Activated CD8-positive, alpha-beta memory T cell treated with anti-CD3 and anti-CD28 coated beads, Interleukin-2, amount 10 ng/mL, durations not matched to agents 7 days and 5 days (primary cell): Measurements from ENCODE around the gene PLEKHG5. TPM values are rescaled to one million over a fixed set of nuclear protein-coding genes. Genes with fewer than 3 reads are reported as not detected.

ENCODE experiments used
- ATAC-seq: fragments of 150-1000 bp; cut with Tn5 transposase; one replicate; pipeline ENCODE4 v1.10.0; 2021; ENCODE audit warnings: moderate library complexity
- CTCF ChIA-PET: fragments of 350-600 bp; sonication (Branson Sonifier 250); formaldehyde crosslinking; loops from one replicate; lab custom pipeline; 2021; ENCODE audit warnings: antibody characterized with exemption; lab: Charles Lee
- DNase-seq: peaks from one replicate; pipeline ENCODE4 v3.0.0-alpha.2; 2020
- H3K27ac Mint-ChIP-seq: one replicate; pipeline ENCODE4 v1.8.0; 2021; ENCODE audit warnings: mild to moderate bottlenecking, mixed read lengths
- H3K27me3 Mint-ChIP-seq: one replicate; pipeline ENCODE4 v1.8.0; 2021; ENCODE audit warnings: mixed read lengths
- H3K36me3 Mint-ChIP-seq: one replicate; pipeline ENCODE4 v1.8.0; 2021; ENCODE audit warnings: mild to moderate bottlenecking, mixed read lengths
- H3K4me1 Mint-ChIP-seq: one replicate; pipeline ENCODE4 v1.8.0; 2021; ENCODE audit warnings: mixed read lengths
- H3K4me3 Mint-ChIP-seq: one replicate; pipeline ENCODE4 v1.8.0; 2021; ENCODE audit warnings: mild to moderate bottlenecking, moderate library complexity, mixed read lengths
- H3K9me3 Mint-ChIP-seq: one replicate; pipeline ENCODE4 v1.8.0; 2022; ENCODE audit warnings: low read depth, mixed read lengths
- total RNA-seq, 2 experiments: library from RNA; stranded (reverse); gene quantifications; one replicate each; pipeline ENCODE4 v1.2.3, GENCODE V29; 2021

Gene PLEKHG5
- total RNA-seq, 2 experiments from 2014 or later, result 1.1 to 1.7 TPM

DNA sequence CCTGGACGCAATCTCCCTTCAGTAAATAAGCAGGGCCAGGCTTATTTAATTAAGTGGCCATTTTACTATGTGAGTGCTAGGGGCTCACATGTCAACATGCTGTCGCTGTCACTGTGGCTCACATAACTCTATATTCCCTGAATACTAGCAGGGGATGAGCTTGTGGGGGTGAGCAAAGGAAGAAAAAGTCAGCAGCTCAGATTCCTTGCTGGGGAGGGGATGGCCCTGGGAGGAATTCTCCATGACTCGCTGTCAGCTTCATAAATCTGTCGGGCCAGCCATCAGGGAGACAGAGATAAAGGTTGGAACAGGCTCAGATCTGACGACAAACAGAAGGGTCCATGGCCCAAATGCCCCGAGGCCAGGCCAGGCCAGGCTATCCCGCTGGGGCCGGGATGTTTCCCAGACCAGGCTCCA is 26.0 kb upstream of the PLEKHG5 start:
- CTCF ChIA-PET, result interaction anchor here (0.7 kb wide), 1 partner anchor 152 kb away, joined by 3 read pairs; no protein-coding TSS in a partner anchor
- peaks cover 4% of the 10 kb centered on the region for H3K4me1 Mint-ChIP-seq
- no peak for DNase-seq

DNA sequence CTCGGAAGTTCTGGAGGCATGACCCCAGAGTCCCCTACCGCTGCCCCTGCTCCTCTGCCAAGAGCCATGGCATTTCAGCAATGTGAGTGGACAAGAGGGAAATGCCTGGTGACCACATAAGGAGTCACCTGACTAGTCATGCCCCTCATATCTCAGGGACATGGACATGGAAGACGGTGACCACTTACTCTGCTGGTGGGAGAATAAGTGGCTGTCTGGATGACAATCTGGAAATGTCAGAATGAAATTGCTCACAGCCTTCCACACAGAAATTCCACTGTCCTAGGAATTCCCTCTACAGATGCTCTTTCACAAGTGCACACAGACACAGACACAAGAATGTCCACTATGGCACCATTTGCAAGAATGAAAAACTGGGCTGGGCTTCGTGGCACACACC is 24.3 kb upstream of the PLEKHG5 start:
- no peak for ATAC-seq
- no peaks in the 10 kb centered on the region for H3K36me3 Mint-ChIP-seq
- CTCF ChIA-PET, result no interaction called here
- H3K9me3 Mint-ChIP-seq, result no peaks in the 10 kb centered on the region
- H3K27ac Mint-ChIP-seq, result no peak overlapping the region
- H3K4me1 Mint-ChIP-seq, result no peaks in the 10 kb centered on the region
- no peak for DNase-seq
- no peak overlapping the region for H3K4me3 Mint-ChIP-seq
- no peaks in the 10 kb centered on the region for H3K27me3 Mint-ChIP-seq

More for the DNA sequence above, 26.0 kb upstream of the PLEKHG5 start:
- no peak for ATAC-seq
- H3K9me3 Mint-ChIP-seq, result no peaks in the 10 kb centered on the region
- no peak overlapping the region for H3K4me3 Mint-ChIP-seq
- H3K27ac Mint-ChIP-seq, result no peak overlapping the region
- H3K27me3 Mint-ChIP-seq, result no peaks in the 10 kb centered on the region
- no peaks in the 10 kb centered on the region for H3K36me3 Mint-ChIP-seq

DNA sequence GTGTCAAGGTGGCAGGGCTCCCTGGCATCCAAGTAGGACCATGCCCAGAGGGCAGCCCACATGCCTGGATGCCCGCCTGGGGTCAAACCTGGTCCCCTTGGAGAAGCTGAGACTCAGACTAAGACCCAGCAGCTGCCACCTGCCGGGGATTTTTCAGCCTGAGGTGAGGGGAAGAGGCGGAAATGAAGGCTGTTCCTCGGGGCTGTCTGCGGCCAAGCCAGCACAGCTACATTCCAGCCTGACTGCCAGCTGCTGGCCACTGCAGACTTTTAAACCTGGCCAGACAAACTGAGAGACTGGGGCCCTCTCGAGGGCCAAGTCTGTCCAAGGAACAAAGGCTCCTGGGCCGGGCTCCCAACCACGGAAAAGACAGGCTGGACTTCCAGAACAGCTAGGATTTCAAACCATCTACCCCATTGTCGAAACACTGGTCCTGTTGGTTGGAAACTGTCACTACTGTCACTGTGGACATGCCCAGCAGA is 21.9 kb upstream of the PLEKHG5 start:
- H3K4me3 Mint-ChIP-seq, result no peak overlapping the region
- DNase-seq (no peak), ATAC-seq (no peak)
- H3K27me3 Mint-ChIP-seq, result no peaks in the 10 kb centered on the region
- no peak overlapping the region for H3K27ac Mint-ChIP-seq
- CTCF ChIA-PET, result interaction anchor here (0.7 to 0.8 kb wide), 2 partner anchors 10 to 41 kb away, joined by 3 read pairs; partner anchors contain the start of genes NOL9 and TAS1R1
- H3K36me3 Mint-ChIP-seq, result no peaks in the 10 kb centered on the region
- H3K4me1 Mint-ChIP-seq, result no peaks in the 10 kb centered on the region
- no peaks in the 10 kb centered on the region for H3K9me3 Mint-ChIP-seq

DNA sequence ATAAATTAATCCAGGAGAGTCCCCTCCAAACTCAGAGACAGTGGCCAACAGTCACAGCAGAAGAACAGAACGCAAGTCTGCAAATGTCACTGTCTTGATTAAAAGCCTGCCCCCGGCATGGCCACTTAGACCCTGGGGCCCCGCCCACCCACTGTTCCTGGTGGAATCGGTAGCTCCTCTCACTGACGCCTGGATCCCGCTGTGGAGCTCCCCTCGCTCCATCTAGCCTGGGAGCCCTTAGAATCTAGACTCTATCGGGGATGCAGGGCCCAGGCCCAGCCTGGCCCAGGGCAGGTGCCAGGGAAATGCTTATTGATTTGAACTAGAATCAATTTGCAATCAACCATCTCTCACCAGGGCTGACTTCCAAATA is 21.4 kb upstream of the PLEKHG5 start:
- Mint-ChIP-seq H3K36me3 (no peaks in the 10 kb centered on the region), H3K27me3 (no peaks in the 10 kb centered on the region)

DNA sequence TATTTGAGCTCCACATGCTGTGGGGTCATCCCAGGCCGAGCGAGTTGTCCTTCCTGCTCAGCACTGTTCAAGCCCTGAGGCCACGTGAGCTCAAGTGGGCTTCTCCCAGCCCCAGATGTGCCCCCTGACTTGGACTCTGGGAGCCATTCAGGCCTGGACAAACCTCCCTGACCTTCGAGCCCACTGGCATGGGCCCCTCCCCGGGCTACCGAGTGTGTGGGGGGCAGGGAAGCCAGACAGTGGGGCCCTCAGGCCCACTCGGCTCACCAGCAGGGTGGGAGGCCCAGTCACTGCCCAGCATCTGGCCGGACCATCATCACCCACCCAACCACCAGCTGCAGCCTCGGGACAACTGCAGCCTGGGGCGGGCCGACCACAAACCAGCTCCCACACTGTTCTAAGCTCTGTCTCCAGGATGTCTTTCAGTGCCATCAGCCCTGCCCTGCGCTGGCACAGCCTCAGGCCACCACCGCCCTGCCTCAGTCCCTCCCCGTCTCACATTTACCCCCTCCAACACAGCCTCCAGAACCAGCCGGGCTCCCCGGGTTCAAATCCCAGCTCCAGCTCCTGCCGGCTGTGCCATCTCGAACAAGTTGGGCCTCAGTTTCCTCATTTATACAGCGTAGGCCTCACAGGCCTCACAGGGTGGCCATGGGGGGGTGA is 20.9 kb upstream of the PLEKHG5 start:
- no peaks in the 10 kb centered on the region for H3K4me1 Mint-ChIP-seq
- DNase-seq (no peak), ATAC-seq (no peak)
- no peak overlapping the region for H3K27ac Mint-ChIP-seq
- no peaks in the 10 kb centered on the region for H3K36me3 Mint-ChIP-seq
- CTCF ChIA-PET, result interaction anchor here (0.5 to 1.2 kb wide), 3 partner anchors 9 to 26 kb away, joined by 3 read pairs; no protein-coding TSS in a partner anchor
- H3K27me3 Mint-ChIP-seq, result no peaks in the 10 kb centered on the region
- H3K9me3 Mint-ChIP-seq, result no peaks in the 10 kb centered on the region
- H3K4me3 Mint-ChIP-seq, result no peak overlapping the region

More for the DNA sequence above, 21.4 kb upstream of the PLEKHG5 start:
- no peak overlapping the region for H3K4me3 Mint-ChIP-seq
- no peaks in the 10 kb centered on the region for H3K9me3 Mint-ChIP-seq
- no peak for DNase-seq
- no peaks in the 10 kb centered on the region for H3K4me1 Mint-ChIP-seq
- H3K27ac Mint-ChIP-seq, result no peak overlapping the region
- CTCF ChIA-PET, result interaction anchor here (0.8 to 1.2 kb wide), 2 partner anchors 9 to 10 kb away, joined by 3 read pairs; no protein-coding TSS in a partner anchor
- no peak for ATAC-seq

DNA sequence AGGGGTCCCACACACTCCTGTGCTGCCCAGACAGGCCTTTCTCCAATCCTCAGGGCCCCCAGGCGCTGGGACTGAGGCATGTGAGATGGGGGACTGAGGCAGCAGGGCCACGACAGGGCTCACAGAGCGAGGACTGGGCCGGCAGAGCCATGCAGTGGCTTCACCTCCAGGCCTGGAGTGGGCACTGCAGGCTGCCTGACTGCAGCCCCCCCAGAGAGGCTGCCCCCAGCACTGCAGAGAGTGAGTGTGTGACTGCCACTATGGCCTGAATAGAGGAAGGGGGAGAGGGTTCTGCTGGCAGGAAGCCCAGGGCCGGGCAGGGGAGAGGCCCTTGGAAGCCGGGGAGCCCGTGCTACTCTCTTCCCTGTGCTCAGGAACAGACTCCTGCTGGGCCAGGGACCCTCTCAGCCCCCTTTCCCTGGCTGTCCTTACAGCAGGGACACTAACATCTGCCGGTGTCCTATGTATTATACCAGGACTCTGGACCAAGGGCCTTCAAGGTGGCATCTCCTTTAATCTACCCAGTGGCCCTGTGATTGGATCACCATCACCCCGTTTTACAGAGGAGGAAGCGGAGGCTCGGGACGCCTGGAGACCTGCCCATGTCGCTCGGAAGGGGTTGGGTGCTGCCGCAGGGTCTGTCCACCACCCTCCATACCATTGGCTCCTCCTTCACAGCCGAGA is 20.2 kb upstream of the PLEKHG5 start:
- no peaks in the 10 kb centered on the region for H3K4me1 Mint-ChIP-seq
- CTCF ChIA-PET, result interaction anchor here (0.5 to 1.2 kb wide), 3 partner anchors 10 to 25 kb away, joined by 3 read pairs; no protein-coding TSS in a partner anchor
- no peaks in the 10 kb centered on the region for H3K36me3 Mint-ChIP-seq
- ATAC-seq (no peak), DNase-seq (no peak)
- H3K4me3 Mint-ChIP-seq, result no peak overlapping the region
- no peaks in the 10 kb centered on the region for H3K9me3 Mint-ChIP-seq
- no peaks in the 10 kb centered on the region for H3K27me3 Mint-ChIP-seq
- no peak overlapping the region for H3K27ac Mint-ChIP-seq

DNA sequence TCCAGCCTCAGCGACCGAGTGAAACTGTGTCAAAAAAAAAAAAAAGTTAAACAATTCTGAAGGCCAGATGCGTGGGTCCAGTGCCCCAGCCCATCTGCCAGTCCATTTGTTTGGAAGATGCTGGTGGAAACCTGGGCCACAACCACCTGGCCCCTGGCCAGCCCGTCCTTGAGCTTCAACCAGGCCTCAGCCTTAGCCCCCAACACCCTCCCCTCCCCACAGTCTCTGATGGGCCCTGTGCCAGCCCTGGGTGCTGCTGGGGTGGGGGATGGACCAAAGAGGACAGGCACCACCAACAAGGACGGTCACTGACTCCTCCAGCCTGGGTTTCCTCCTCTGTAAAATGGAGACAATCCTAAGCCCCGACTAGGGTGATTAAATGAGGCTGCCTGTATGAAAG is 19.6 kb upstream of the PLEKHG5 start:
- CTCF ChIA-PET, result no interaction called here
- no peak for DNase-seq
- Mint-ChIP-seq H3K27ac (no peak overlapping the region), H3K4me3 (no peak overlapping the region), H3K9me3 (no peaks in the 10 kb centered on the region), H3K27me3 (no peaks in the 10 kb centered on the region), H3K4me1 (no peaks in the 10 kb centered on the region), H3K36me3 (no peaks in the 10 kb centered on the region)
- no peak for ATAC-seq

DNA sequence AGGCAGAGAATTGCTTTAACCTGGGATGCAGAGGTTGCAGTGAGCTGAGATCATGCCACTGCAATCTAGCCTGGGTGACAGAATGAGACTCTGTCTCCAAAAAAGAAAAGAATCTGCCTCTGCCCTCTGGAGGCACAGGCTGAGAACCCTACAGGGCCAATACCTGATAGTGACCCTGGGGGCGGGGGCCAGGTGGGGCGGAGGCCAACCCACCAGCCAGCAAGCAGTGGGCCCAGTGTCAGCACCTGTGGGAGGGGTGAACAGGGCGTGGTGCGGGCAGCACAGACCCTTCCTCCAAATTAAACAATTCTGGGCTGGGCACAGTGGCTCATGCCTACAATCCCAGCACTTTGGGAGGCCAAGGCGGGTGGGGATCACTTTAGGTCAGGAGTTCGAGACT is 19.0 kb upstream of the PLEKHG5 start:
- no peaks in the 10 kb centered on the region for H3K36me3 Mint-ChIP-seq
- H3K27ac Mint-ChIP-seq, result no peak overlapping the region
- H3K4me1 Mint-ChIP-seq, result no peaks in the 10 kb centered on the region

DNA sequence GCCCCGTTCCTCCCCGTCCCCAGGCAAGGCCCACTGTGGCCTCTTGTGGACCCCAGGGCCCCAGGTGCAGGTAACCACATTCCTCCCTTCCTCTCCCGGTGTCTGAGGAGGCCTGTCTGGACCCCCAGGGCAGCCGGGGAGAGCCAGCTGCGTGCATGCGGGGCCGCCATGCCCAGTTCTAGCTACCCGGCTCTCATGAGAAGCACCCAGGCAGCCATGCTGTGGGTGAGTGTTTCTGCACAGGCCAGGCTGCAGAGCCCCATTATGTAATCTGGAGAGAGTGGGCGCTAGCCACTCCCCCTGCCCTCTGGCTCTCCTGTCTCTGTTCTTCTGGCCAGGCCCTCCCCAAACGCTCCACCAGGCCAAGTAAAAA is 18.4 kb upstream of the PLEKHG5 start:
- DNase-seq (no peak), ATAC-seq (no peak)
- no peaks in the 10 kb centered on the region for H3K36me3 Mint-ChIP-seq
- no peaks in the 10 kb centered on the region for H3K9me3 Mint-ChIP-seq
- CTCF ChIA-PET, result no interaction called here
- no peaks in the 10 kb centered on the region for H3K27me3 Mint-ChIP-seq
- no peak overlapping the region for H3K4me3 Mint-ChIP-seq
- H3K4me1 Mint-ChIP-seq, result no peaks in the 10 kb centered on the region
- no peak overlapping the region for H3K27ac Mint-ChIP-seq

More for the DNA sequence above, 19.0 kb upstream of the PLEKHG5 start:
- CTCF ChIA-PET, result no interaction called here
- Mint-ChIP-seq H3K27me3 (no peaks in the 10 kb centered on the region), H3K9me3 (no peaks in the 10 kb centered on the region), H3K4me3 (no peak overlapping the region)
- no peak for DNase-seq
- ATAC-seq, result no peak

DNA sequence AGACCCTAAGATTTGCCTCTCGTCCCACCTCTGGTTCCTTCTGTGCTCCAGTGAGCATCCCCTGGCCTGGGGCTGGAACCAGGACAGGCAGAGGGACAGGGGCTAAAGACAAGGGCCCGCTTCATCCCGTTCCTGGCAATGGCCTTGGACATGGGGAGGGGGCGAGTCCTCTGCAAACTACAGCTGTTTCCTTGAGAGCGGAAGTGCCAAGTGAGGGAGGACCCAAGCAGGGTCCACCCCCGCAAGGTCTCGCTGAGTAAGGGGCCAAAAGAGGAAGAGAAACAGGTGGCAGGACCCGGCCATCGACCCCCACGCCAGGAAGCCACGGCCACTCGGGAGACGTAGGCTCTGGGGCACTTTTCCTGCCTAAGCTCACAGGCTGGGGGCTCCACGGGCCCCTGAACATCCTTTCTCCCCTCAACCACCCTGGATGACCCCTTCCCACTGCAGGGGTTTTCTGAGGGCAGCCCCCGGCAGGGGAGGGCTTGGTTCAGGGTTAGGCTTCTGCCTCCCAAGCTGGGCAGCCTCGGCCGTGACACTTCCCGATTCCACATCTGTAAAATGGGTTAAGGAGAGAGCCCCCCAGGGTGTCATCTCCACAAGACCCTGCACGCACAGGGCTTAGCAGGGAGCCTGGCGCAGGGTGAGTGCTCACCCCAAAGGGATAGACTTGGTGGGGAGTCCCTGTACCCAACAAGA is 17.9 kb upstream of the PLEKHG5 start:
- no peak overlapping the region for H3K4me3 Mint-ChIP-seq

DNA sequence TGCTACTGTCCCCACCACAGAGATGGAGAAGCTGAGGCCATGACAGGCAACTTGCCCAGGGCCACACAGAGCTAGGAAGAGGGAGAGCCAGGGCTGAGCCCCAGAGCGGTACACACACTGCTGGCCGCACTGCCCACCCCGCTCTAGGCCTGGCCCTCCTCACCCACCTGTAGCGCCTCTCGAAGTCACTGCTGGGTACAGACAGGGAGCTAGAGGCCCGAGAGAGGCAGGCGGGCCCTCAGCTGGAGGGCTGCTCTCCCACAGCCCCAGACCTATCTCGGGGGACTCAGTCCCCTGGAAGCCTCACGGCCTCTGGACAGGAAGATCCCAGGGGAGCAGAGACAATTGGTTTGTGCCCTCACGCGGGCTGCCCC is 17.3 kb upstream of the PLEKHG5 start:
- DNase-seq (no peak), ATAC-seq (no peak)
- no peaks in the 10 kb centered on the region for H3K9me3 Mint-ChIP-seq
- H3K27me3 Mint-ChIP-seq, result no peaks in the 10 kb centered on the region
- H3K36me3 Mint-ChIP-seq, result no peaks in the 10 kb centered on the region
- no peak overlapping the region for H3K27ac Mint-ChIP-seq
- CTCF ChIA-PET, result interaction anchor here (0.9 kb wide), 1 partner anchor 13 kb away, joined by 3 read pairs; no protein-coding TSS in a partner anchor
- H3K4me1 Mint-ChIP-seq, result no peaks in the 10 kb centered on the region
- H3K4me3 Mint-ChIP-seq, result no peak overlapping the region

More for the DNA sequence above, 17.9 kb upstream of the PLEKHG5 start:
- Mint-ChIP-seq H3K4me1 (no peaks in the 10 kb centered on the region), H3K9me3 (no peaks in the 10 kb centered on the region), H3K27ac (no peak overlapping the region), H3K27me3 (no peaks in the 10 kb centered on the region), H3K36me3 (no peaks in the 10 kb centered on the region)
- ATAC-seq (no peak), DNase-seq (no peak)
- CTCF ChIA-PET, result interaction anchor here (0.9 kb wide), 1 partner anchor 12 kb away, joined by 3 read pairs; no protein-coding TSS in a partner anchor

DNA sequence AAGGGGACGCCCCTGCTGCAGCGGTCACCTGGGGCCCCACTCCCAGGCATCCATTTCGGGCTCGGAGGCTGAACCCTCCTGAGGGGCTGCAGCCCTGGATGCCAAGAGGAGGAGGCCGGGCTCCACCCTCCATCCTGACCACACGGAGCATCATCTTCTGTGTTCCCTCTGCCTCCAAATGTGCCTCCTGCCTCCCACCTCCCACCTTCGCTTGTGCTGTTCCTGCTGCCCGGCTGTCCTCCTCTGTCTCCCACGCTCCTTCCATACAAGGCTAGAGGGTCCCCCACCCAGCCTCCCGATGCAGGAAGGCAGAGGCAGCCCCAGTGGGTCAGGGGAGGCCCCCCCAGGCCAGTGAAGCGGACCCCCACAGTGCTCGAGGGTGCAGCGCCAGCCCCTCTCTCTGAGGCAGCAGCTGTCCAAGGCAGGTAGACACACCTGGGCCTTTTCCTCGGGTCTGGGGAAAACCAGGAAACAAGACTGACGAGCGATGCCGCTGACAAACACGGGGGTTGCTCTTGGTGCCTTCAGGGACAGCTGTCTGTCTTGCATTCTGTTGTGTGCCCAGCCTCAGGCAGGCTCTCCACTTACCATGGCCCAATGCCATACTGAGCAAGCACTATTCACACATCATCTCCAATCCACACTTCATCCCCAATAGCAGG is 16.8 kb upstream of the PLEKHG5 start:
- DNase-seq, result no peak
- Mint-ChIP-seq H3K4me3 (no peak overlapping the region), H3K36me3 (no peaks in the 10 kb centered on the region), H3K9me3 (no peaks in the 10 kb centered on the region), H3K27me3 (no peaks in the 10 kb centered on the region), H3K4me1 (no peaks in the 10 kb centered on the region), H3K27ac (no peak overlapping the region)
- CTCF ChIA-PET, result no interaction called here
- no peak for ATAC-seq

DNA sequence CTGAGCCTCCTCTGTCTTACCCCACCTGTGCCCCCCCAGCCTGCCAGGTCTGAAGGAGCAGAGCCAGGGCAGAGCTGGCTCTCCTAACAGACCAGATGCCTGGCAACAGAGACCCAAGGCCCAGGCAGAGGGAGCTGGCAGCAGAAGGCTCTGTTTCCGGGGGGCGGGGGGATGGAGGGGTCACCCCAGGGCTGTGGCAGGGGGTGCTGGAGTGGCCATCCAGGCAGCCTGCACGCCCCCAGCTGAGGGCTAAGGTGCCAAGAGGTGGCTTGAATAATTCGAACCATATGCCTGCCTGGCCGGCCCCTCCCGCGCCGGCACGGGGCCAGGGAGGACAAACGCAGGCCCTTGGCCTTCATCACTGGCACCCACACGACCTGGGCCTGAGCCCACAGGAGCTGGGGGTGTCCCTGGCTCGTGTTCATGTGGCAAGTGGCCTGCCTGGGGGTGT is 16.0 kb upstream of the PLEKHG5 start:
- ATAC-seq (no peak), DNase-seq (no peak)
- CTCF ChIA-PET, result interaction anchor here (1.0 to 1.4 kb wide), 4 partner anchors 8 to 17 kb away, joined by 3 to 6 read pairs (median 4); partner anchors contain the start of gene PLEKHG5
- Mint-ChIP-seq H3K4me3 (no peak overlapping the region), H3K9me3 (no peaks in the 10 kb centered on the region), H3K27me3 (no peaks in the 10 kb centered on the region), H3K27ac (no peak overlapping the region), H3K4me1 (no peaks in the 10 kb centered on the region), H3K36me3 (no peaks in the 10 kb centered on the region)
